Measurements from ENCODE around the gene COLEC11. TPM values are rescaled to one million over a fixed set of nuclear protein-coding genes. Genes with fewer than 3 reads are reported as not detected.

The COLEC11 gene
- total RNA-seq, 1 experiment from 2014 or later, result 0.39 TPM

DNA sequence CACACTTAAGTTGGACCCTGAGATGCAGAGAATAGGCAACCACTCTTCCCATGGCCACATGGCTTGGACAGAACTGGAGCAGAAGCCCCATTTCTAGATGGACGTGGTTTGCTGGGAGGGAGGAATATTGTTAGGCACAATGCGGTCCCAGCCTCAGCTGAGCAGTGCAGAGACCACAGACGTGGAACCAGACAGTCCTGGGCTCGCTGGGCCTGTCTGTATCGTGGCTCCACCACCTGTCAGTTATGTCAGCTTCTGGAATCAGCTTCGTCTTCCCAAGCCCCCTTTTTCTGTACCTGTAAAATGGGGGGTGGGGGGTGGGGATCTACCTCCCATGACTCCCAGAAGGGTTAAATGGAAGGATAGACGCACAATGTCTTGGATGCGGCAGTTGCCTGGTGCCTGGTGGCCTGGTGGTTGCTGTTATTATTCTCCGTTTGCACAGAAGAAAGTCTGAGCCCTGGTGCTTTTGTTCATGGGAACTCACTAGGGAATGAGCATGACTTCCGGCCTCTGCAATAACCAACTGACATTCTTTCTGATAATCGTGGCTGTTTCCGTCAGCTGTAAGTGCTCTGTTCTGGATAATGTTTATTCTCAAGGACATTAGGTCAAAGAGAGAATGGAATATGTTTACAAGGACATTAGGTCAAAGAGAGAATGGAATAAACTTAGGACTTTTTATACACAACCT is 31.4 kb downstream of the COLEC11 start:
- no peaks in the 10 kb centered on the region for H3K79me1 ChIP-seq (ENCODE audit: insufficient read depth, low read depth, low read length, poor library complexity, severe bottlenecking)
- H3K27ac ChIP-seq (ENCODE audit: insufficient read length, low read depth, low read length), result no peak overlapping the region
- H3K4me1 ChIP-seq (ENCODE audit: insufficient read depth, low read length), result no peaks in the 10 kb centered on the region
- no peak overlapping the region for H2AFZ ChIP-seq (ENCODE audit: low read length)
- H3K4ac ChIP-seq (ENCODE audit: low read depth, low read length), result no peak overlapping the region
- H3K9ac ChIP-seq (ENCODE audit: extremely low read depth, insufficient read length, low read length), result no peak overlapping the region
- no peak overlapping the region for H2BK15ac ChIP-seq (ENCODE audit: low read depth, low read length)
- no peaks in the 10 kb centered on the region for H3K23me2 ChIP-seq (ENCODE audit: insufficient read length, low read depth, low read length, poor library complexity, severe bottlenecking)
- no peaks in the 10 kb centered on the region for H3K27me3 ChIP-seq (ENCODE audit: insufficient read depth, low read length)
- Mint-ChIP-seq H3K27me3 (ENCODE audit: low read depth) (peaks cover 4% of the 10 kb centered on the region), H3K9me3 (peaks cover 7 to 9% of the 10 kb centered on the region in 2 experiments; a peak in 4 of 5 replicates), H3K27ac (no peak overlapping the region), H3K4me1 (peaks cover 12% of the 10 kb centered on the region in 2 experiments), H3K36me3 (ENCODE audit: insufficient read depth in 1 of 3, low read depth in 3 of 3) (no peaks in the 10 kb centered on the region), H3K4me3 (no peak overlapping the region)
- H2BK120ac ChIP-seq (ENCODE audit: low read depth, low read length, poor library complexity, severe bottlenecking), result no peak overlapping the region
- no peak overlapping the region for H4K5ac ChIP-seq (ENCODE audit: insufficient read length, low read depth, low read length)
- no peaks in the 10 kb centered on the region for H4K20me1 ChIP-seq (ENCODE audit: control insufficient read depth, insufficient read depth, insufficient read length)
- TF ChIP-seq, protein P1, sequence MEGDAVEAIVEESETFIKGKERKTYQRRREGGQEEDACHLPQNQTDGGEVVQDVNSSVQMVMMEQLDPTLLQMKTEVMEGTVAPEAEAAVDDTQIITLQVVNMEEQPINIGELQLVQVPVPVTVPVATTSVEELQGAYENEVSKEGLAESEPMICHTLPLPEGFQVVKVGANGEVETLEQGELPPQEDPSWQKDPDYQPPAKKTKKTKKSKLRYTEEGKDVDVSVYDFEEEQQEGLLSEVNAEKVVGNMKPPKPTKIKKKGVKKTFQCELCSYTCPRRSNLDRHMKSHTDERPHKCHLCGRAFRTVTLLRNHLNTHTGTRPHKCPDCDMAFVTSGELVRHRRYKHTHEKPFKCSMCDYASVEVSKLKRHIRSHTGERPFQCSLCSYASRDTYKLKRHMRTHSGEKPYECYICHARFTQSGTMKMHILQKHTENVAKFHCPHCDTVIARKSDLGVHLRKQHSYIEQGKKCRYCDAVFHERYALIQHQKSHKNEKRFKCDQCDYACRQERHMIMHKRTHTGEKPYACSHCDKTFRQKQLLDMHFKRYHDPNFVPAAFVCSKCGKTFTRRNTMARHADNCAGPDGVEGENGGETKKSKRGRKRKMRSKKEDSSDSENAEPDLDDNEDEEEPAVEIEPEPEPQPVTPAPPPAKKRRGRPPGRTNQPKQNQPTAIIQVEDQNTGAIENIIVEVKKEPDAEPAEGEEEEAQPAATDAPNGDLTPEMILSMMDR (conservative IDR thresholded peaks at IDR 0.05), result no peak
- WGBS (ENCODE audit: extremely low coverage, insufficient read length, low lambda C conversion rate), result no CpG with 5 or more reads among the region's 12 CpGs
- H4K91ac ChIP-seq (ENCODE audit: insufficient read length, low read depth, low read length), result no peak overlapping the region
- DNase-seq, result peak; percentile 18
- H3T11ph ChIP-seq (ENCODE audit: low read length), result no peak overlapping the region
- no peak overlapping the region for H2BK12ac ChIP-seq (ENCODE audit: insufficient read length, low read depth, low read length)
- H3K18ac ChIP-seq (ENCODE audit: insufficient read length, low read depth, low read length), result no peak overlapping the region
- no peak overlapping the region for H3K23ac ChIP-seq (ENCODE audit: insufficient read length, low read depth, low read length)
- H3K56ac ChIP-seq (ENCODE audit: insufficient read length, low read depth, low read length), result no peak overlapping the region
- no peak overlapping the region for H2AK5ac ChIP-seq (ENCODE audit: insufficient read length, low read length)
- no peaks in the 10 kb centered on the region for H3K79me2 ChIP-seq (ENCODE audit: insufficient read depth, low read length)
- no peak overlapping the region for H3K4me2 ChIP-seq (ENCODE audit: insufficient read depth, insufficient read length, low read length)
- no peak overlapping the region for H2BK5ac ChIP-seq (ENCODE audit: insufficient read length, low read length)
- H2BK20ac ChIP-seq (ENCODE audit: low read depth, low read length, poor library complexity, severe bottlenecking), result no peak overlapping the region
- no peak overlapping the region for H3K14ac ChIP-seq (ENCODE audit: insufficient read depth, low read length)
- no peaks in the 10 kb centered on the region for H3K9me3 ChIP-seq (ENCODE audit: control insufficient read depth, low read depth, low read length)
- no peak overlapping the region for H4K8ac ChIP-seq (replicated peaks; ENCODE audit: insufficient read length, low read depth, low read length)

Measured in H9 (cell line).